Head of caudate nucleus (tissue), 42 donors: ENCODE results near the gene NPIPA1.
A peak's percentile ranks its signal among the peaks of the same experiment; 100 is the strongest.
"Not testable (repeated sequence)": the region's sequence is repeated elsewhere in the genome, so short reads cannot be mapped to it uniquely, and the experiment has no call there.

ENCODE experiments used
- DNase-seq, 42 donors: peaks; one replicate each; pipeline versions ENCODE4 v3.0.0 to v3.0.0-alpha.2; 2020 to 2021; ENCODE audit warnings: mixed read lengths in 7 of 42
- intact Hi-C: fragments of 100-400 bp; cut with DNase I; formaldehyde crosslinking; loops from one replicate; pipeline ENCODE4 v1.15.0; 2022

NPIPA1 gene

DNA sequence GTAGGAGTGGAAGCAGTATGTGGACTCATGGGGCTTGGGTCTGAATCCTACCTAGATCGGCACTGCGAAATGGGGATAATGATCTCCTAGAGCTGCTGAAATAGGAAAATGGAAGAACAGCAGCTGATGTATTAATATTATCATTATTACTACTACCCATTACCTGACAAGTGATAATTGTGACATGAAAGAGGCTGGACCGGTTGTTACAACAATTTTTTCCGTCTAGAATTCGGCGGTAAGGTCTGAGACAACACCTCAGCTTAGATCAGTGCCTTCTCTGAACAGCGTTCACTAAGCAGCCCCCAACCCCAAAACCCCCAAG lies 37.0 kb downstream of the NPIPA1 start:
- DNase-seq, intact Hi-C loops: not testable (repeated sequence)

DNA sequence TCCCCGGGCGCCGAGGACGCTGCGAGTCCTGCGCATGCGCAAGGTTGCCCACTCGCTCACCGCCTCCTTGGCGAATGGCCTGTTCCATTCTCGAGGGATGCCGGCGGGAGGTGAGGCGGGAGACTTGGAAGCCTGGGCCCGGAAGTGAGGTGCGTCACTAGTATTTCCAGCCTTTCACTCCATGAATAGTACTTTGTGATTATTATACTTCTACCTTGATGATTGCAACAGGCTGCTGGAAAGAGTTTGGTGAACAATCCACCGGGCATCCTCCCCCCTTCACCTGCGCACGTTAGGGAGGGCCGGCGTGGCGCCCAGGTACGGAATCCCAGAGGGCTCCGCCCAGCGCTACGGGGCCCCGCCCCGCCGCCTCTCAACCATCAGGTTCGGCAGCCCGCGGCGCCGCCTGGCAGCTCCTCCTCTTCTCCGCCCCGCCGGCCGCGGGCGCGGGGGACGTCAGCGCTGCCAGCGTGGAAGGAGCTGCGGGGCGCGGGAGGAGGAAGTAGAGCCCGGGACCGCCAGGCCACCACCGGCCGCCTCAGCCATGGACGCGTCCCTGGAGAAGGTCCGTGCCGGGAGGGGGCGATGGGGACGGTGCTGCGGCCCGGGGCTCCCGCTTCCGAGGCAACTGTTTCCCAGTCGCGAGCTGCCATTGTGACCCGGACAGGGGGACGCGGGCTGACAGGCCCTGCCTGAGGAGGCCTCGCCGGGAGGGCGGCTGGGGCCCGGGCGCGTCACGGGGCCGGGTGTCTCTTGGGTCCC lies 37.6 kb downstream of the NPIPA1 start, which contains the start of gene PDXDC1:
TSS of gene PDXDC1 (plus strand) at position 371 of the 762 bp plus-strand sequence. CDS start at position 545, 174 bp downstream.
- intact Hi-C loops = not testable (repeated sequence)
- DNase-seq = peak; percentile 77 to 98 (median 93)

DNA sequence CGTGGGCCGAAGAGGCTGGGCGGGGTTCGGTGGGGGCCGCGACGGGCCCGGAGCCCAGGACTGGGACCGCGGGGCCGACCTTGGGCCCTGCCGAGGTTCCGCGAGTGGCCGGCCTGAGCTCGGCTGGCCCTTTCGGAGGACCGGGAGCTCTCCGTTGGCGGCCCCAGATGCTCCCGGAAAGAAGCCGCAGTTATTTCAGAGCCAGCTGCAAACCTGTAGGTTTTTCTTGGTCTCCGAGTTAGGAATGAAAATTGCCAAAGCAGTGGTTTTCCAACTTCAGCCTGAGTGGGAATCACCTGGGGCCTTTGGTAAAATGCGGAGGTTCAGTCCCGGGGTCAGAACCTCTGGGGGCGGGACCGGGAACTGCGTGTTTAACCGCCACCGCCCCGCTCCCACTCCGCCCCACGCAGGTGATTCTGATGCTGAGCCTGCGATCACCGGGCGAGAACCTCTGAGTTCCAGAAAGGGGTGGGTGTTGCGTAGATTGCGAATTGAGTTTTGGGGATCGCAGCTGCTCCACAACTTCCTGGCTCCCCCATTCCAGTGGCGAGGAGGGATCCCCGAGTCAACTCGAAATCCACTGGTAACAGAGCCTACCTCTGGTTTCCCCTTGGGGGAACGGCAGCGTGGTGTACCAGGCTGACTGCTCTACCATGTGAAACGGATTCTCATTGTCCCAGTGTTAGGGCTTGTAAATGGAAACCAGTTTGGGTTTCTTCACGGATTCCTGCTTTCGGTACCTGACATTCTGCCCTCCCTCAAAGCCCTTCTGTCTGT lies 38.4 kb downstream of the NPIPA1 start:
- intact Hi-C loops = not testable (repeated sequence)
- DNase-seq = peak; percentile 17 to 88 (median 68)

DNA sequence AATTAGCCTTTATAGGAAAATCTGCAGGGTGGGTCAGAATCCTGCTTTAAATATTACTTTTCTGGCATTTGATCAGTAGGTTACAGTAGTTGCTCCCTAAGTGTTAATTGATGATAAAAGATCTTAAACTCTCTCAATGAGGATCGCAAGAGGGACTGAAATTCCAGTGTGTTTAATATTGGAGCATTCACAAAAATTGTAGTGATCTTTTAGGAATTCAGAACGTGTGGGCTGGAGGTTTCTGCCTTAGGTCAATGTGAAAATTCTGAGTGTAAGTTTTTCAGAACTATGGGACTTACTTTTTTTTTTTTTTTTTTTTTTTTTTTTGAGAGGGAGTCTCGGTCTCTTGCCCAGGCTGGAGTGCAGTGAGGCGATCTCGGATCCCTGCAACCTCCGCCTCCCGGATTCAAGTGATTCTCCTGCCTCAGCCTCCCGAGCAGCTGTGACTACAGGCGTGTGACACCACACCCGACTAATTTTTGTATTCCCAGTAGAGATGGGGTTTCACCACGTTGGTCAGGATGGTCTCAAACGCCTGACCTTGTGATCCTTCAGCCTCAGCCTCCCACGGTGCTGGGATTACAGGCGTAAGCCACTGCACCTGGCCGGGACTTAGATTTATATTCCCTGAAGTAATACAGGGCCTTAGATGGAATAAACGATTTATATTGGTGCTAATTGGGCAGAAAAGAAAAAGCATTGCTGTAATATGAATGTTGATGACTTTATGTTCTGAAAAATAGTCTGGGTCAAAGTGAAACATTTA lies 39.9 kb downstream of the NPIPA1 start:
- intact Hi-C loops, DNase-seq: not testable (repeated sequence)

DNA sequence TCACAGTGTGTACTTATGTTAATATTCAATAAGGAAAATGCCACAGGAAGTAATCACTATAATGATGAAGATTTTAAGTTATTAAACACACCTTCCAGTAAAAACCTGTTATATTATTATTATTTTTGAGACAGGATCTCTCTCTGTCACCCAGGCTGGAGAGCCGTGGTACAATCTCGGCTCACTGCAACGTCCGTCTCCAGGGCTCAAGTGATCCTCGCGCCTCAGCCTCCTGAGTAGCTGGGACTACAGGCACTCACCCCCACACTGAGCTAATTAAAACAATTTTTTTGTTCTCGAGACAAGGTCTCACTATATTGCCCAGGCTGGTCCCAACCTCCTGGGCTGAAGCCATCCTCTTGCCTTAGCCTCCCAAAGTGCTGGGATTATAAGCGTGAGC lies 41.0 kb downstream of the NPIPA1 start:
- intact Hi-C loops, DNase-seq: not testable (repeated sequence)

DNA sequence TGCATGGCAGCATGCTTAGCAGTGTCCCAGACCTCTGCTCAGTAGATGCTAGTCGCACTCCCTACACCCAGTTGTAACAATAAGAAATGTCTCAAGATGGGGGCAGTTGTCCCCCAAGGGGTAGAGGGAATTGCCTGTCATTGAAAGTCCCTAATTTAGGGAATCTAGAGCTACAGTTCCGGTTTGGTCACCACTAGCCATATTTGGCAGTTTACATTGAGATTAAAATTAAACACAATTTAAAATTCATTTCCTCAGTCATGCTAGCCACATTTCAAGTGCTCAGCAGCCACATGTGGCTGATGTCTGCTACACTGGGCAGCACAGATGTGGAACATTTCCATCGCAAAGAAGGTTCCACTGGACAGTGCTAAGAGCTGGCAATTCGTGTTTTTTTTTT lies 41.7 kb downstream of the NPIPA1 start:
- DNase-seq, intact Hi-C loops: not testable (repeated sequence)

DNA sequence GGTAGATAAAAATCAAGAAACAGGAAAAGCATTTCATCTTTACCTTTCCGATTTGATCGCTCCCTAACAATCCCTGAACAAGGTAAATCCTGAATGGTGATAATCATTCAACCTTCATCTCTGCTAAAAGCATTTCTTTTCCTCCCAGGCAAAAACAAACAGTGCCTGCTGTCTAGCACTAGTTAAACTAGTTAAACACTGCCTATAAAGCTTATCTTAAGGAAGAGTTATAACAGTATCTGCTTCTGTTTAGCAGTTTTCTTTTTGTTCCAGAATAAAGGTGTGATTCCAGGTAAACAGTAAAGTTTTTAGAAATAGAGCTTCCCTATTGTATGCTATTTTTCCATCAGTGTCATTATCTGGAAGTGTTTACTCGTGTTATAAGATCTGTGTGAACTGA lies 44.0 kb downstream of the NPIPA1 start:
- DNase-seq, intact Hi-C loops: not testable (repeated sequence)

DNA sequence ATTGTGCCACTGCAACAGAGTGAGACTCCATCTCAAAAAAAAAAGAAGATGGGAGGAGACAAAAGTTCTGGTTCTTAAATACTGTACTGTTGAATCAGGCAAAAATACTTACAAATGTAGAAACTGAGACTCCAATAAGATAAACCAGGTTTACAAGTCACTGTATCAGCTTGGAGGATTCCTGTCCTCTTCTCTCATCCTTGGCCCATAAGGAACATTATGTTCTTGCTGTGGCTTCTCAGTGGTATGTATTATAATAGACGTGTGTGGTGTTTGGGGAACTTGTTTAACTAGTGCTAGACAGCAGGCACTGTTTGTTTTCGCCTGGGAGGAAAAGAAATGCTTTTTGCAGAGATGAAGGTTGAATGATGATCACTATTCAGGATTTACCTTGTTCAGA lies 45.3 kb downstream of the NPIPA1 start:
- intact Hi-C loops, DNase-seq: not testable (repeated sequence)

DNA sequence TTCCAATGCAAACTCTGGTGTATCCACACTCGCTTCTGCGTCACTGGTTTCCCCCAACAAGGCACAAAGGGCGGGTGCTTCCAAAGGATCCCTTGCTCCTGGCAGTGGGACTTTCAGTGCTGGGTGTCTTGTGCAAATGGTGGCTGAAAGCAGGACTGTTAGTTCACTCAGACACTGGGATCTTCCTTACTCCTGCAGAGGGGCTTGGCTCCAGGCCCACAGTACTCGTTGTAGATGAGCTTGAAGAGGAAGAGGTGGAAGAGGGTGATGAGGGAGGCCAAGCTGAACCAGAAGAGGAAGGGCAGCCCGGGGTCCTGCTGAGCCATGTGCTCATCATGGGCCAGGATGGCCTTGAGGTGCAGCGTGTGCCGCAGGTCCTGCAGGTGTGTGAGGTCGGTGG lies 50.8 kb downstream of the NPIPA1 start:
- intact Hi-C loops = not testable (repeated sequence)

DNA sequence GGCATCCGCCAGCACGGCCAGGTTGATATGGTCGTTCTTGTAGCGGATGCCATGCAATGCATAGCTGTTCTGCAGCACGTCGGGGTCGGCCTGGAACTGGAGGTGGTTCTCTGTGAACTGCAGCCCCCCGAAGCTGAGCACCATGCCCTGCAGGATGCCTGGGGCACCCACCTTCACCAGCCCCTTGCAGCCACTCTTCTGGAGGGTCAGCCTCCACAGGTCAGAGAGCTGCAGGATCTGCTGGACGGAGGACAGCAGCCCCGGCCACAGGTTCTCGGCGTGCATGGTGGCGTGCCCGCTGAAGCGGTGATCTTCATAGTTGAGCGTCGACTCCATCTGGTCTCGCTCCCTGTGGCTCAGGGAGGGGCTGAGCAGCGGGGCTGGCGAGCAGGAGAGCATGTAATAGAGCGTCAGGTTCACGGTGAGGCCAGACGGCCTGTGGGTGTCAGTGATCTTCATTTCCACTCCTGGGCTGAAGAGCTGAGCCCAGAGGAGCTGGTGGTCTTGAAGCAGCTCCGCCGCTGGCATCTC lies 51.5 kb downstream of the NPIPA1 start:
- intact Hi-C loops, DNase-seq: not testable (repeated sequence)

More for the DNA sequence above, 50.8 kb downstream of the NPIPA1 start:
- not testable (repeated sequence) for DNase-seq

DNA sequence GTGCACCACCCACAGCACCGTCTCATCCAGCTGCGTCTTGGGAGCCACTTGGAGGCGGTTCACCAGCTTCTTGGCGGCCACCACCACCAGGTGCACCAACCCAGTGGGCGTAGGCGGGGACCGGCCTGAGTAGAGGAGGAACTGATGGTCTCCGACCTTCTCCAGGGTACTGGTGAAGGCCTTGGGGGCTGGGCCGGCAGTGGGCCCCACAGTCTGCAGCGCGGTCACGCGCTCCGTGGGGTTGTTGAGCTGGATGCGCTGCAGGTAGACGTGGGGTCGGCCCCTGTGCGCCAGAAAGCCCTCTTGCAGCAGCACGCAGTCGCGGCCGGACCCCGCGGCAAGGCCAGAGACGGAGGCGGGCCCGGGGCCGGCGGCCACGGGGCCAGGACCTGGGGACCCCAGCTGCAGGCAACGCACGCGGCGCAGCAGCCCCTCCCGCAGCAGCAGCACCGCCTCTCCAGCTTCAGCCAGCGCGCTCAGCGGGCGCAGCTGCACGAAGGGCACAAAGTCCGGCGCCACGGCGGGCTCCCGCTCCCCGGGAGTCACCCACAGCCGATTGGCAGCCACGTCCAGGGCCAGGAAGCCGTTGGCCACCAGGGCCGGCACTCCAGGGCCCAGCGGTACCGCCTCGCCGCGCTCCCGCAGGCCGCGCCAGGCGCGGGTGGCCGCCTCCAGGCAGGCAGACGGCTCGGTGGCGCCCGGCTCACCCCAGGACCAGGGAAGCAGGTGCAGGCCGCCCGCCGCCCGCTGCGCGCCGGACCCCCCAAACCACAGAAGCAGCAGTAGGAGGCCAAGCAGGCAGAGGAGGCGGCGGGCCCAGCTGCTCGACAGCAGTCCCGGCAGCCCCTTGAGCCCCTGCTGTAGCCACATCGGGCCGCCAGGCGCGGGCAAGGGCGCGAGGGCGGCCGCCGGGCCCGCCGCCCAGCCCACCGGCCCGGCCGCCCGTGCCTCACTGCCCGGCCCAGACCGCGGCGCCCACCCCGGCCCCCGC lies 52.3 kb downstream of the NPIPA1 start:
- intact Hi-C loops = not testable (repeated sequence)
- peak in 11 of 42 donors; percentile 14 to 73 (median 42) for DNase-seq

DNA sequence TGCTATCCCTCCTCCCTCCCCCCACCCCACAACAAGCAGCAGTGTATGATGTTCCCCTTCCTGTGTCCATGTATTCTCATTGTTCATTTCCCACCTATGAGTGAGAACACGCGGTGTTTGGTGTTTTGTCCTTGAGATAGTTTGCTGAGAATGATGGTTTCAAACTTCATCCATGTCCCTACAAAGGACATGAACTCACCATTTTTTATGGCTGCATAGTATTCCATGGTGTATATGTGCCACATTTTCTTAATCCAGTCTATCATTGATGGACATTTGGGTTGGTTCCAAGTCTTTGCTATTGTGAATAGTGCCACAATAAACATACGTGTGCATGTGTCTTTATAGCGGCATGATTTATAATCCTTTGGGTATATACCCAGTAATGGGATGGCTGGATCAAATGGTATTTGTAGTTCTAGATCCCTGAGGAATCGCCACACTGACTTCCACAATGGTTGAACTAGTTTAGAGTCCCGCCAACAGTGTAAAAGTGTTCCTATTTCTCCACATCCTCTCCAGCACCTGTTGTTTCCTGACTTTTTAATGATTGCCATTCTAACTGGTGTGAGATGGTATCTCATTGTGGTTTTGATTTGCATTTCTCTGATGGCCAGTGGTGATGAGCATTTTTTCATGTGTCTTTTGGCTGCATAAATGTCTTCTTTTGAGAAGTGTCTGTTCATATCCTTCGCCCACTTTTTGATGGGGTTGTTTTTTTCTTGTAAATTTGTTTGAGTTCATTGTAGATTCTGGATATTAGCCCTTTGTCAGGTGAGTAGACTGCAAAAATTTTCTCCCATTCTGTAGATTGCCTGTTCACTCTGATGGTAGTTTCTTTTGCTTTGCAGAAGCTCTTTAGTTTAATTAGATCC lies 56.3 kb downstream of the NPIPA1 start:
- DNase-seq, intact Hi-C loops: not testable (repeated sequence)

DNA sequence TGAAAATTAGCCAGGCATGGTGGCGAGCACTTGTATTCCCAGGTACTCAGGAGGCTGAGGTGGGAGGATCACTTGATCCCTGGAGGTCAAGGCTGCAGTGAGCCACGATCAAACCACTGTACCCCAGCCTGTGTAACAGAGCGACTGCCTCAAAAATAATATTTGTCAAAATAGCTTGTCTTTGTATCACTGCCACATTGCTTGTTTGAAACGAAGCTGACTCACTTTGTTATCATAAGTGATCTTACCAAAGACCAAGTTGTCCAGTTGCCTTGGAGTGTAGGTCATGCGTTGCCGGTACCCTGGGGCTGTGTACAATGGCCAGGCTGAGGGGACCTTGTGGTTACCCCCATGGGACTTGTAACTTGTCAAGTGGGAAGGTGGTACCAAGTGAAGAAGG lies 59.5 kb downstream of the NPIPA1 start:
- DNase-seq, intact Hi-C loops: not testable (repeated sequence)

DNA sequence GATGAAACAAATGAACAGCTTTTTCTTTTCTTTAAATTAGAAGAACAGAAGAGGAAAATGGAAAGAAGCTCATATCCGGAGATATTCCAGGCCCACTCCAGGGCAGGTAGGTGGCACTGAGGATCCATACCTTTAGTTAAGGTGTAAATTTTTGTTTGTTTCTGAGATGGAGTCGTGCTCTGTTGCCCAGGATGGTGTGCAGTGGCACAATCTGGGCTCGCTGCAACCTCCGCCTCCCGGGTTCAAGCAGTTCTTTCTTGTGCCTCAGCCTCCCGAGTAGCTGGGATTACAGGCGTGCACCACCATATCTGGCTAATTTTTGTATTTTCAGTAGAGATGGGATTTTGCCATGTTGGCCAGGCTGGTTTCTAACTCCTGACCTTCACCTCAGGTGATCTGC lies 61.1 kb downstream of the NPIPA1 start:
- DNase-seq, intact Hi-C loops: not testable (repeated sequence)

DNA sequence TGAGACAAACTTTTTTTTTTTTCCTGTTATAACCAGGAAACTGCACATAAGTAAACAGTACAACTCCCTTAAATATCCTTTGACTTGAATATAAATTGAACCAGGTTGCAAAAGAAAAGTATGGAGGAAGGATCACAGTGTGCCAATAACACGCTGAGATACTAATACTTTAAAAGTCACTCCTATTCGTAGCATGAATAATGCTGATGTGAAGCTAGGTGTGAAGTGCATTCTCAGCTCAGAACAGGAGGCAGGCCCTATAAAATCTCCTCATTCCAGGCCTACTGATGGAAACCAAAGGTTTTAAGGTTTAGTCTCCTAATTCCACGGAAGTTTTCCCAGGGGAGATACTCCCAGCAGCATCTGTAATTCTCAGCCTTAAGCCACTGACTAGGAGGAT lies 62.6 kb downstream of the NPIPA1 start:
- DNase-seq, intact Hi-C loops: not testable (repeated sequence)
